ENCODE results near the gene ZIK1.

DNA sequence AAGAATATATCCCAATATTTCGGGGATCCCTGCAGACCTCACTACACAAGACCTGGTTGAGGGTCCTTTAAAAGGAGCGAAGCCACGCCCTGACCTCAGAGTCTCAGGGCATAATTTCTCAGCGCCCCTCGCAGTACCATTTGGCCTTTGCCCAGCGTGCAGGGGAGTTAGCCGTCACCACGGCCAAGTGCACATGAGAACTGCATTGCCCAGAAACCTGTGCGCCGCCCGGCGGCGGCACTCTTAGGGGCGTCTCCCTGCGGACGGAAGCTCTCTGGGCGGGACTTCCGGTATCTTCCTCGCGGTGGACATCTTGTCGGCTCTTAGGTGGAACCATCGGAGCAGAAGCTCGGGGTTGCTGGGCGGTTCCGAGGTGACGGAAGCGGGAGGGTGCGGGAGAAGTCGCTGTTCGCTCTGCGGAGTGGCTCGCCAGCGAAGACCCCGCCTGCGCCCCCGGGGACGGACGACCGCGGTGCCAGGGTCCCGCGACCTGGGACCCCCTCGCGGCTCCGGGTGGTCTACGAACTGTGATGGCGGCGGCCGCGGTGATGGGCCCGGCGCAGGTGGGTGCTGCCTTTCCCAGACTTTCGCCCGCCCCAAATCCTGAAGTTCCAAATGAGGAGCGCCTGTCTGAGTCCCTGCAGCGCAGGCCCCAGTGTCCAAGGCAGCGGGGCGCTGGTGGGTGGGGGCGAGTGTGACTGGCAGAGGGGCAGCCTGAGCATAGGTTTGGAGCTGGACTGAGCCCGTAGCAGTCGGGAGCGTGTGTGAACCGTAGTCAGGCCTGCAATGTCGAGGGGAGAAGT lies 30.2 kb downstream of the ZIK1 start, which contains the start of gene ZNF134:
- no peak for TF ChIP-seq EZH2 (IDR thresholded peaks at IDR 0.05; ENCODE audit: borderline replicate concordance, low read length)
- TF ChIP-seq, protein P1, sequence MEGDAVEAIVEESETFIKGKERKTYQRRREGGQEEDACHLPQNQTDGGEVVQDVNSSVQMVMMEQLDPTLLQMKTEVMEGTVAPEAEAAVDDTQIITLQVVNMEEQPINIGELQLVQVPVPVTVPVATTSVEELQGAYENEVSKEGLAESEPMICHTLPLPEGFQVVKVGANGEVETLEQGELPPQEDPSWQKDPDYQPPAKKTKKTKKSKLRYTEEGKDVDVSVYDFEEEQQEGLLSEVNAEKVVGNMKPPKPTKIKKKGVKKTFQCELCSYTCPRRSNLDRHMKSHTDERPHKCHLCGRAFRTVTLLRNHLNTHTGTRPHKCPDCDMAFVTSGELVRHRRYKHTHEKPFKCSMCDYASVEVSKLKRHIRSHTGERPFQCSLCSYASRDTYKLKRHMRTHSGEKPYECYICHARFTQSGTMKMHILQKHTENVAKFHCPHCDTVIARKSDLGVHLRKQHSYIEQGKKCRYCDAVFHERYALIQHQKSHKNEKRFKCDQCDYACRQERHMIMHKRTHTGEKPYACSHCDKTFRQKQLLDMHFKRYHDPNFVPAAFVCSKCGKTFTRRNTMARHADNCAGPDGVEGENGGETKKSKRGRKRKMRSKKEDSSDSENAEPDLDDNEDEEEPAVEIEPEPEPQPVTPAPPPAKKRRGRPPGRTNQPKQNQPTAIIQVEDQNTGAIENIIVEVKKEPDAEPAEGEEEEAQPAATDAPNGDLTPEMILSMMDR (conservative IDR thresholded peaks at IDR 0.05 in 1 of 2, IDR thresholded peaks at IDR 0.05 in 1 of 2; ENCODE audit: extremely low read depth in 1 of 2, insufficient read depth in 1 of 2, low read depth in 1 of 2, low read length in 2 of 2) = peak; percentile 8 to 71

Data from mammary epithelial cell (primary cell).